HG02763 (cell line): Measurements from ENCODE around the gene FCHSD2.
"Not testable (repeated sequence)": the region's sequence is repeated elsewhere in the genome, so short reads cannot be mapped to it uniquely, and the experiment has no call there.

Experiments
- ATAC-seq: cut with Tn5 transposase; IDR thresholded peaks from one replicate; pipeline ENCODE4 v1.9.1; 2021; ENCODE audit warnings: mild to moderate bottlenecking, moderate library complexity; ENCODE audit not compliant: unreplicated experiment

Gene FCHSD2

DNA sequence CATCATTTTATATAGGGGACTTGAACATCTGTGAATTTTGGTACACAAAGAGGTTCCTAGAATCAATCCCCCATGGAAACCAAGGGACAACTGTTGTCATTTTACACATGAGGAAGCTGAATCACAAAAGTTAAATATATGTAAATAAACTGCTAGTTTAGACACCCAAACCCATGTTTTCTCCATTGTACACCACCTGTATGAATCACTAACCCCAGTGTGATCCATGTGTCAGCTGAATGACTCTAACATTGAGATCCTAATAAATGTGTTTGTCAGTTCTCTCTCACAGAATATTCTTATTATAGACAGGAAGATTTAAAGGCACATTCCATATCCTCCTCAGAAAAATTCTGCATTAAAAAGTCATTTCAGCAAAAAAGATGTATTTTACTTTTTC, 244.6 kb downstream of the FCHSD2 start:
- no peak for ATAC-seq

DNA sequence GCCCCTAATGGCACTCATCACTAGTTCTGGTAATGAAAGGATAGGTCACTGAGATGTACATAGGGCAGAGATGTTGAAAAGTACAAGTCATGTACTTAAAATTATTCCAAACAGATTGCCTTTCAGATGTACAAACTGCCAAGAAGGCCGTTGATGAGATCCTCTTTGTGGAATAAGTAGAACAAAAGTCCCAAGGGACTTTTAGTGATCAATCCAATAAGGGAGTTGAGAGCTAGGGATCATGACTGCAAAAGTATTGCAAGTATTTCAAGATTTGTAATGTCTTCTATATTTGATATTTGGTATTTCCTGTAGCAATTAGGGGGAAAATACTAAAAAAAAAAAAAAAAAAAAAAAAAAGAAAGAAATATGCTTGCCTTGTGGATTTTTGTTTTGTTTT, 245.7 kb downstream of the FCHSD2 start:
- ATAC-seq: no peak

DNA sequence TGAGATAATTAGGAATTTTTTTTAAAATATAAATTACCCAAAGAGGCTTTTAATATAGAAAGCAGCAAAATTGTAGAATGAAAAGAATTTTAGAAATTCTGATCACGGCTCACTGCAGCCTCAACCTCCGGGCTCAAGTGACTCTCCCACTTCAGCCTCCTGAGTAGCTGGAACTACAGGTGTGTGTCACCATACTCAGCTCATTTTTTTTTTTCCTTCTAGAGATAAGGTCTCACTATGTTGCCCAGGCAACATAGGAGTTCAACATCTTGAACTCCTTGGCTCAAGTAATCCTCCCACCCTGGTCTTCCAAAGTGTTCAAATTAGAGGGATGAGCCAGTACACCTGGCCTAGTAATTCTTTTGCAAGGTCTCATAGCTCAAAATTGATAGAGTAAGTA, 251.2 kb downstream of the FCHSD2 start:
- no peak for ATAC-seq

DNA sequence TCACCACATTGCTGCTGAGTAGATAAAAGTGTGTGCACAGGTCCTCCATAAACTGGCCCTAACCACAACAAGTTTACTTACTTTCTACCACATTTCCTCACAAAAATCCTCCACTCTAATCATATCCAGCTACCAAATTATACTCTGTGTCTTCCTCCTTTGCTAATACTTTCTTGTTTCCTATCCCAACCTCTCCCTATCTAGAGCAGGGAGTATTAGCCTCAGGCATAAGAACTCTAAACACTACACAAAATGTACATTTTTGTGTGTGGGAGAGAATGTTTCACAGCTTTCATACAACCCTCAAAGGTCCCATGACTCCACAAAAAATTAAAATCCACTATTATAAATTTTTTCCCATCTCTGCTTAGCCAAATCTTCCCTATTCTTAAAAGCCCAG, 255.5 kb downstream of the FCHSD2 start:
- no peak for ATAC-seq

DNA sequence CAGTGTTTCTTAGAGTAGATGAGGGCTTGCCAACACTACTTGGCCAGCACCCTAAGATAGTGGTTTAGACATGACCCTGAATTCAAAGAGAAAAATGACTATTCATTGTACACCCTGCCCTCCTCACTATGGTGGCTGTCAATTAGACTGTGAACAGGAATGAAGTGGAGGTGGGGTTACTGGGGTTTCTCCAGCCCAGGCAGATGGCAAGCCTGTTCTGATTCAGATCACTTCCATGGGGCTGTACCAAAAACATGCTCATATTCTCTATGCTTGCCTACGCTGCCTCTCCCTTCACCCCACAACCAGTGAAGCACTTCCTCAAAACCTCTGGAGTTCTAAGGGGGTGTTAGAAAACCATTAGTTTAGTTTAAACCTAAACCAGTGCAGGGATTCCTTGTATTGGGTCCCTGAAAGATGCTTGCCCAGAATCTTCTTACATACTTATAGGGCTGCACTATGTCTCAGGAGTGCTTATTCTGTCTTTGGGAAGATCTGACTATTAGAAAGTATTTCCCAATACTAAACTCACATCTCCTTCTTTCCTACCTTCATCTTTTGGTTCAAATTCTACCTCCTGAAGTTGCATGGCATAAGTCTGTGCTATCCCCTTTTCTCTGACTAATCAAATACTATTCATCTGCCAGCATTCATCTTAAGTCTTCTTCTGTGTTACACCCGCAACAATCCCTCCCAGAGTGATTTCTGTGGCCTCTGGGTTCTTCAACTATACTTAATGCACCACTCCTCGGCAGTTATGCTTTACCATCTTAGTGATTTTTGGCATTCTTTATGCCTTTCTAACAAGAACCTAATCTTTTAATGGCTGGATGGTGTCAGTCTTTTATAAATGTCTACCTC, 256.1 kb downstream of the FCHSD2 start:
- no peak for ATAC-seq

DNA sequence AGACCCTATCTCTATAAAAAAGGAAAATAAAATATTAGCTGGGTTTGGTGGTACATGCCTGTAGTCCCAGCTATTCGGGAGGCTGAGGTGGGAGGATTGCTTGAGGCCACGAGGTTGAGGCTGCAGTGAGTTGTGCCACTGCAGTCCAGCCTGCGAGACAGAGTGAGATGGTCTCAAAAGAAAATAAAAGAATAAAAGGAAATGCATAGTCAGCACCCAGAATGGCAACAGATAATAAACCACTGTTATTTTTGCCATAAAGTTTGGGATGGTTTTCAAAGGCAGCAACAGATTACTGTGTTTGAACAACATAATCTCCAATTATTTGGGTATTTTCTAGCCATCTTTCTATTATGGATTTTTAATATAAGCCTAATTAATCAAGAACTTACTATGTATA, 266.0 kb downstream of the FCHSD2 start:
- ATAC-seq: no peak

DNA sequence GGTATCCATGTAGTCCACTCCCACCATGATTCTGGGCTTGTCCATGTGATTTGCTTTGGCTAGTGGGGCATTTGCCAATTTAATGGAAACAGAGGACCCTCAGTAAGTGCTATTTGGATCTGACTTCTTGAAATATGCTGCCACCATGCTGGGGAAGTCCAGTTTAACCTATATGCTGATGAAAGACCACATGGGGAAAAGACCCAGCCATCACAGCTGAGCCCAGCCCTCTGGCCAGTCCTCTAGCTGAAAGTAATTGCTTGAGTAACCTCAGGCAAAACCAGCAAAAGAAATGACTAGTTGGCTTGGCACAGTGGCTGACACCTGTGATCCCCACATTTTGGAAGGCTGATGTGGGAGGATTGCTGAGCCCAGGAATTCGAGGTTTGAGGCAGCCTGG, 266.4 kb downstream of the FCHSD2 start:
- no peak for ATAC-seq

DNA sequence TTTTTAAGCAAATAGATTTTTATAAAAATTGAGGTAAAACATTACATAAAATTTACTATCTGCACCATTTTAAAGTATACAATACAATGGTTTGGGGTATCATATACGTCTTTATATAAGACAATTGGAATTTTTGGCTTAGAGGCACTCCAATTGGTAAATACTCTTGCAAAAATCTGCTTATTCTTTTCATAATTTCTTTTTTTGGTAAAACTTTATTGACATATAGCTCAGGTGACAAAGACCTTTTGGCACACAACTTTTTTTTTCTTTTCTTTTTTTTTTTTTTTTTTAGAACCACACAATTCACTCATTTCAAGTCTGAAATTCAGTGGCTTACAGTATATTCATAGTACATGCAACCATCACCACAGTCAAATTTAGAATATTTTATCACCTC, 270.1 kb downstream of the FCHSD2 start:
- no peak for ATAC-seq

DNA sequence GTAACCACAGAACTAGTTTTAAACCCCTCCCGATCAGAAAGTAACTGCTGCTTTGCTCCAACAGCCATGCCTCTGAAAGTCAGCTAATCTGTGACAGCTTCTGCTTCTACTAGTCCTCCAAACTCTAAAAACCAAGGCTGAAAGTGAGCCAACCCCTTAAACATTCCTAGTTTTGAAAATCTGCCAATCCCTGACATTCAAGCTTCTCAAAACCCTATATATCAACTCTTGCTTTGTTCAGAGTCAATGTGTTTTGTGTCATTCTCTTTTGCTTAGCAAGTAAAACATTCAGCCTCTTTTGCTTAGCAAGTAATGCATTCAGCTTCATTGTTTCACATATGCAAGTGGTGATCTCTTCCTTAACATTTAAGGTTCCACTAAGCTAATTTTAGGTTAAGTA, 271.0 kb downstream of the FCHSD2 start:
- ATAC-seq: no peak

DNA sequence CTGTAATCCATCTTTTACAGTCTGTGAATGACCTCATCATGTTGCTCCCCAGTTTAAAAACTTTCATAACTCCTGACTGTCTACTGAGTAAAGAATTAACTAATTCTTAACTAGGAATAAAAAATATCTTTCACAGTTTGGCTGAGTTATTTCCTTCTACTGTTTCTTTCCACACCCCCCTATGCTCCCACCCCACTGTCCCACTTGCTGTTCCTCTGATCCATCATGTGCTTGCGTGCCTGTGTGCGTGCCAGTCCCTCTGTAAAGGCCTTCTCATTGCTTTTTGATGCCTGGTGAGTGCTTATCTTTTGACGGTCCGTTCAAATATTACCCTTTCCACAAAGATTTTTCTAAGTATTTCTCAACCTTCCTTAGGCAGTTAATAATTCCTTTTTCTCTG, 272.3 kb downstream of the FCHSD2 start:
- ATAC-seq: no peak

DNA sequence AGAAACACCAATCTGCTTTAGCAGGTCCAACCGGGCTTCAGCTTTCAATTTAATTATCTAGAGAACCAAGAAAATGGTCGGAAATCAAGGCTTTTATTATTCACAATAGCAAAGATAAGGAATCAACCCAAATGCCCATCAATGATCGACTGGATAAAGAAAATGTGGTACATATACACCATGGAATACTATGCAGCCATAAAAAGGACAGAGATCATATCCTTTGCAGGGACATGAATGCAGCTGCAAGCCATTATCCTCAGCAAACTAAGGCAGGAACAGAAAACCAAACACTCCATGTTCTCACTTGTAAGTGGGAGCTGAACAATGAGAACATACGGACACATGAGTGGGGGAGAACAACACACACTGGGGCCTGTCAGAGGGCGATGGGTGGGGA, 274.1 kb downstream of the FCHSD2 start:
- no peak for ATAC-seq

DNA sequence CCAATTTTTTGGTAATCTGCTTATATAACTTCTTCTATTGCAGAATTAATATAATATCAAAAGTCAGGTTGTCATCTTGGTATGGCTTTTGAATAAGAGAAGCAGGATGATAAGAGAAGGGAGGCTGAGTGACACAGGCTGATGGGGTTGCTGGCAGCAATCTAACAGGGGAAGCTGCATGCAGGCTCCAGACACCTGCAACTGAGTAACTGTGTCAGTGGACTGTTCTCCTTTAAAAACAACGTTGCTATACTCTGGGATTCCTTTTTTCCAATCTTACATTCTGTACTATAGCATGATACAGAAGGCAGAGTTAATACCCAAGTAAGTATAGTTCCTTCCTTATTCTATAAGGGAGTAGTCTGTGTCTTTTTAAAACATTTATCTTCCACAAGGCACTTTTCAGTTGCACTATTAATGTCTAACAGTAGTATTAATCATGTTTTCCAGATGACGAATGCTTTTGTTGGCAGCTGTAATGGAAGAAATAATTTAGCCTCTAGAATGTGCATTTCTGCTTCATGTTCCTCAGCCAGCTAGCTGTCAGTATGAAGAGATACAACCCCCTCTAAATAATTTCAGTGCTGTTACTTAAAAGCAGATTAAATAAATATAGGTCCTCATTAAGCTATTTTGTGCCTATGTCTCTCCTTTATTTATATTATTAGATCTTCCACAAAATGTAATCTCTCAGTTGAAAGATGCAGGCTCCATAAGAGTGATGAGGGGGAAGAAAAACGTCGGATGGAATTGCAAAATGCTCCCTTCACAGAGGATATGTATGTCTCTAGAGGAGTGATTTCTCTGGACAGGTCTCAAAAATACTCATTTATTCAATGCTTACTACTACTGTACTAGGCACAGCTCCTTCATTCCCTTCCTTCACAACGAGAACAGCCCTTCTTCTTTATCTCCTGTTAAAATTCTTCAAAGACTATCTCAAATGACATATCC, 277.1 kb downstream of the FCHSD2 start:
- ATAC-seq: no peak

DNA sequence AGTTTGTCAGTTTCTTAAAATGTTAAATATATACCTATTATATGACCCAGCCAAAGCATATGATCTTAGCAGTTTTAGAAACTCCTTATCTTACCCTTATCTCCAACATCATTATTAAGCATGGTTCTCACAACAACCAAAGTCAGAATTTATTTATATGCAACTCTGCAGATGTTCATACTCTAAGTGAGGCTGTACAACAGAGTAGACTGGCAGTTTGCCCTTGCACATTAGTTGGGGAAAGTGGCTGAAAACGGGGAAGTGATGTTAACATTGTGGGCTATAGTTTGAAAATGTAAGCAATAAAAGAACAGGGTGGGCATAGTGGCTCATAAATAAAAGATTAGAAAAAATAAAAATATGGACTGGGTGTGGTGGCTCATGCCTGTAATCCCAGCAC, 278.2 kb downstream of the FCHSD2 start:
- ATAC-seq: no peak

DNA sequence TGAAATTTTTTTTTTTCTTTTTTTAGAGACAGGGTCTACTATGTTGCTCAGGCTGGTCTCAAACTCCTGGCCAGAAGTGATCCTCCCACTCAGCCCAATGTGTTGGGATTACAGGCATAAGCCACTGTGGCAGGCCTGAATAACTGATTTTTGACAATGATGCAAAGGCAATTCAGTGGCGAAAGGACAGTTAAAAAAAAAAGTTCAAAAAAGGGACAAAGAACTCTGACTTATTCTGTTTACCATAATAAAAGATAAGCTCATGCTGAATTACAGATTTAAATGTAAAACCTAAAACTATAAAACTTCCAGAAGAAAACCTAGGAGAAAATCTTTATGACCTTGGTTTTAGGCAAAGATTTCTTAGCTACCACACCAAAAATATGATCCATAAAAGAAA, 279.0 kb downstream of the FCHSD2 start:
- ATAC-seq: no peak

DNA sequence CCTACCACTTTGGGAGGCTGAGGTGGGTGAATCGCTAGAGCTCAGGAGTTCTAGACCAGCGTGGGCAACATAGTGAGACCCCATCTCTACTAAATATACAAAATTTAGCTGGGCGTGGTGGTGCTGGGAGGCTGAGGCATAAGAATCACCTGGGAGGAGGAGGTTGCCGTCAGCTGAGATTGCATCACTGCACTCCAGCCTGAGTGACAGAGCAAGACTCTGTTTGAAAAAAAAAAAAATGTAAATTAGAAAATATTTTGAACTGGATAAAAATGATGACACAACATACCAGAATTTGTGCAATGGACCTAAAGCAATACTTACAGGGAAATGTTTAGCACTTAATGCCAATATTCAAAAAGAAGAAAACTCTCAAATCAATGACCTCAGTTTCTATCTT, 281.5 kb downstream of the FCHSD2 start:
- no peak for ATAC-seq

DNA sequence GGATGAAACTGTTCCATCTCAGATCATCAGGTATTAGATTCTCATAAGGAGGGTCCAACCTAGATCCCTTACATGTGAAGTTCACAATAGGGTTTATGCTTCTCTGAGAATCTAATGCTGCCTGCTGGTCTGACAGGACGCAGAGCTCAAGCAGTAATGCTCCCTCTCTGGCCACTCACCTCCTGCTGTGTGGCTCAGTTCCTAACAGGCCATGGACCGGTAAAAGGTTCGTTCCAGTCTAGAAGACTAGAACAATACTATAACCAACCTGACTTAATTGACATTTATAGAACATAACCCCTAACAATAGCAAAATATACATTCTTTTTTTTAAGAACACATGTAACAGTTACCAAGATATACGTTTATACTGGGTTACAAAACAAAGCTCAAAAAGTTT, 282.1 kb downstream of the FCHSD2 start:
- no peak for ATAC-seq

DNA sequence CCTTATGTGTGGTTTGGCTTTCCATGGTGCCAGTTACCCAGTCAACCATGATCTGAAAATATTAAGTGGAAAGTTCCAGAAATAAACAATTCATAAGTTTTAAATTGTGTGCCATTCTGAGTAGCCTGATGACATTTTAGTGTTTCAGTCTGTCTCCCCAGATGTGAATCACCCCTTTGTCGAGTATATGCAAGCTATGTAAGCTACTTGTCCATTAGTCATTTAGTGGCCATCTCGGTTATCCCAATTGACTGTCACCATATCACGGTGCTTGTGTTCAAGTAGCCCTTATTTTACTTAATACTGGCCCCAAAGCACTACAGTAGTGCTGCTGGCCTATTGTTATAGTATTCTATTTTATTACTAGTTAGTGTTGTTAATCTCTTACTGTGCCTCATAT, 283.0 kb downstream of the FCHSD2 start:
- ATAC-seq: no peak

DNA sequence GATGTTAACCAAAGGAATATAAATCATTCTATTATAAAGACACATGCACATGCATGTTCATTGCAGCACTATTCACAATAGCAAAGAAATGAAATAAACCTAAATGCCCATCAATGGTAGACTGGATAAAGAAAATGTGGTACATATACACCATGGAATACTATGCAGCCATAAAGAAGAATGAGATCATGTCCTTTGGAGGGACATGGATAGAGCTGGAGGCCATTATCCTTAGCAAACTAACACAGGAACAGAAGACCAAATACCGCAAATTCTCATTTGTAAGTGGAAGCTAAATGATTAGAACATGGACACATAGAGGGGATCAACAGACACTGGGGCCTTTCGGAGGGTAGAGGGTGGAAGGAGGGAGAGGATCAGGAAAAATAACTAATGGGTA, 283.9 kb downstream of the FCHSD2 start:
- ATAC-seq: not testable (repeated sequence)

DNA sequence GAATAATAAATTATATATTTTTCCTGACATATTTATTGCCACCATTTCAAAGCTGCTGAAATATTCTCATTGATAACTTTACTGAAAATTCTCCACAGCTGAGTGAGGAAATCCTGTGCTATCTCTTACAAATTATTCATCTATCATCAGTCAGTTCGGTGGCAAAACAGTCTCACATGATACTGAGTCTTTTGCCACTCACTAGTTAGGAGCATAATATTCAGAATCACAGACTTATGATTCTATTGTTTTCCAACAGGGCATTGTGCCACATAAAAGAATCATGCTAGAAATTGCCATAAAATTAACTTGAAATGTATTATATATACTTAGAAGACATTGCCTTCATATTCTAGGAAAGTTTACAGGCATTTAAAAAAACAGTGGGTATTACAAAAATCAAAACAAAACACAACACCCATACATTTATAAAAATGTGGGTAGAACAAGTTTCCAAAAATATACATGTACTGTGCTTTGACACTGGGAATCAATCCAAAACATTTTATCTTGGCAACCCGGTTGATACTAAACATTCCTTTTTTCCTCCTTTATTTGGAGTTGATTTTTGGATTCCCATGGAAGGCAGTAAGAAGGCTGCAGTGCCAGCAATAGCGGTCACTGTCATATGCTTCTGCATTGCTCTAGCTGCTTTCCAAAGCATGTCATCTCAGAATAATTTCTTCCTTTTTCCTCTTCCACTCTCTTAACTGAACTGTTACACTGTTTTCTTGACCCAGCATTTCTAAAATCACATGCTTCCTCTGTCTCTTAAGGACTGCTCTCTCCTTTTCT, 285.4 kb downstream of the FCHSD2 start:
- no peak for ATAC-seq

DNA sequence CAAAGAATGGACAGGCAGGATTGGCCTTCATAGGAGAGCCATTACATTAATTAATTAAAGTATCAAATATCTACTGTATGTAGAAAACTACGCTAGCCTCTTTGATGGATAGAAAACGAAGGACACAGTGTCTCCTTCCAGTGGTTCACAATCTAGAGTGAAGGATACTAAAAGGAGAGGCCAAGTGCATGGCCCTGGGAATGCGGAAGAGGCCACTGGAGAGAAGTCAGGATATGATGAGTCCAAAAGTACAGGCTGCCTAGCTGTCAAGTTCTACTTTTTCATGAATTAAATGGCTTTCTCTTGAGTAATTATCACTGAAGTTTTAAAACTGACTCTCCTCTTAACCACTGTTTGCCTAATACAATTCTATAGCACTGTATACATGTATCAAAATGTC, 286.1 kb downstream of the FCHSD2 start:
- ATAC-seq: no peak

DNA sequence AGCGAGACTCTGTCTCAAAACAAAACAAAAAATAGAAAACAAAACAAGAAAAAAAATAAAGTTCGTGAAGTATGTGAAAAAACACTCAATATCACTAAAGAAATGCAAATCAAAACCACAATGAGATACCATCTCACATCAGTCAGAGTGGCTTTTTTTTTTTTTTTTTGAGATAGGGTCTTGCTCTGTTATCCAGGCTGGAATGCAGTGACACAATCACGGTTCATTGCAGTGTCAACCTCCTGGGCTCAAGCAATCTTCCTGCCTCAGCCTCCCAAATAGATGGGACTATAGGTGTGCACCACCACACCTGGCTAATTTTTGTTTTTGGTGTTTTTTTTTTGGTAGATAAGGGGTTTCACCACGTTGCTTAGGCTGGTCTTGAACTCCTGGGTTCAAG, 290.4 kb downstream of the FCHSD2 start:
- no peak for ATAC-seq
